AG04450 (cell line): Measurements from ENCODE around the gene APOC3. TPM values are rescaled to one million over a fixed set of nuclear protein-coding genes. Genes with fewer than 3 reads are reported as not detected.

Experiments used
- CTCF ChIA-PET: fragments of 300-600, 350-600 bp; formaldehyde crosslinking; extraction: SDS; loops from one replicate; lab custom pipeline; 2022; ENCODE audit warnings: antibody characterized with exemption, inconsistent platforms; lab: Charles Lee
- POLR2A ChIA-PET: fragments of 350-600 bp; formaldehyde crosslinking; extraction: SDS; loops from one replicate; lab custom pipeline; 2021; ENCODE audit warnings: antibody characterized with exemption, inconsistent platforms; lab: Yijun Ruan, JAX
- DNase-seq: peaks from one replicate; pipeline ENCODE4 v3.0.0-alpha.2; 2011; ENCODE audit warnings: low read depth, low spot score
- H3K27ac ChIP-seq: one replicate; pipeline ENCODE4 v1.5.1; 2012; ENCODE audit warnings: low read depth, low read length, control low read depth
- H3K27me3 ChIP-seq: one replicate; pipeline ENCODE4 v1.6.0; 2012; ENCODE audit warnings: low read length; ENCODE audit not compliant: control insufficient read depth, insufficient read depth
- H3K4me3 ChIP-seq: 2 replicates; pipeline ENCODE4 v1.5.1; 2011; ENCODE audit warnings: mild to moderate bottlenecking, low read depth, low read length, control low read depth
- H3K9me3 ChIP-seq: 2 replicates; pipeline ENCODE4 v1.5.1; 2012; ENCODE audit warnings: low read length; ENCODE audit not compliant: control insufficient read depth, insufficient read depth
- CTCF ChIP-seq: IDR thresholded peaks from 2 replicates; pipeline ENCODE4 v1.5.1; 2011; ENCODE audit warnings: low read depth, low read length, control low read depth, inconsistent platforms
- polyA plus RNA-seq: library from polyadenylated mRNA; depleted of rRNA; stranded (reverse); fragments of >200 nt; gene quantifications from 2 replicates; pipeline ENCODE4 v1.2.3, GENCODE V29; 2011

The APOC3 gene
- polyA plus RNA-seq, 1 experiment, result not detected

DNA sequence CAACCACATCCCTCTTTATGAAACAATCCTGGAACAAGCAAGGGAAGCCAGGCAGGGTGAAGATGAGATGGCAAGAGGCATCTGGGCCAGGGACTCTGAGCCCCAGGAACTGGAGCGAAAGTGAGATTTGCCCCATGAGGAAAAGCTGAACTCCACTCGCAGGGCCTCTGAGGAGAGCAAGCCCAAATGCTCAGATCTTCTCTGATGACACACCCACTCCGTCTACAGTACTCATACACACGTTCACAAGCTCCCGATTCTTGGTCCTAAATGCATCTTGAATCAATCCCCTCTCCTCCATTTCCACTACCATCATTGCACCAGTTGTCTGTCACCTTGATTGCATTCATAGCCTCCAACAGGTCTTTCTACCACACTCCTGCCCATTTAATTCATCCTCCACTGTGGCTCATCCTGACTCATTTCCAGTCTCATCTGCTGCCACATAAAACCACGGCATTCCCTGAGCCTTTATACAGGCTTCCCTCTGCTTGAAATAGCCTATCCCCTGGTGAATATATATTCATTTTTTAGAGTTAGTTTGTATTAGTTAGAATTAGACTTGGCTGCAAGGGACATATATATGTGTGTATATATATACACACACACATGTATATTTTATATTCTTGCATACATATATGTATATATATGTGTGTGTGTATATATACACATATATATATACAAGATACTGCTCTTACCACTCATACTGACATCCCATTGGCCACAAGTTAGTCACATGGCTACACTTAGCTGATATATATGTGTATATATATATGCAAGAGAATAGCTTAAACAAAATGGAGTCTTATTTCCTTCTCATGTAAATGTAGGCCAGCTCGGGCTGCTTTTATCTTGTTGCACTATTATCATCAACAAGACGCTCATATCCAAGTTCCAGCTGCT is 36.6 kb upstream of the APOC3 start:
- no peak for DNase-seq
- no peak for TF ChIP-seq CTCF
- Histone ChIP-seq H3K9me3 (no peaks in the 10 kb centered on the region), H3K27ac (no peak overlapping the region), H3K27me3 (no peaks in the 10 kb centered on the region), H3K4me3 (no peak overlapping the region)
- ChIA-PET POLR2A (interaction anchor here (0.5 kb wide), 1 partner anchor 18 kb away, joined by 3 read pairs; no protein-coding TSS in a partner anchor), CTCF (interaction anchor here (0.6 to 11.0 kb wide), 6 partner anchors 13 to 434 kb away, joined by 3 to 209 read pairs (median 16); partner anchors contain the start of gene APOA1)

DNA sequence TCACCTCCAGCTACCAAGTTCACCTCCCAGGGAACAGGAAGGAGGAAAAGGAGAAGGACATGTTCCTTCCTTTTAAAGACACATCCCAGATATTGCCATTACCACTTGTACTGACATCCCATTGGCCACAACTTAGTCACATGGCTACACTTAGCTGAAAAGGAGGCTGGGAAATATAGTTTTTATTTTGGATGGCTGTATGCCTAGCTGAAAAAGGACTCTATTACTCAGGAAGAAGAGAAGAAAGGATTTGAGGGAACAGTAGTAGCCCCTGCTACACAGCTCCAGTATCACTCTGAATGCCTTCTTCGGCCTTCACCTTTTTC is 36.0 kb upstream of the APOC3 start:
- Histone ChIP-seq H3K27me3 (no peaks in the 10 kb centered on the region), H3K9me3 (no peaks in the 10 kb centered on the region), H3K27ac (no peak overlapping the region), H3K4me3 (no peak overlapping the region)
- no peak for DNase-seq
- POLR2A ChIA-PET, result no interaction called here
- CTCF ChIA-PET, result interaction anchor here (0.6 to 11.0 kb wide), 5 partner anchors 42 to 433 kb away, joined by 3 to 209 read pairs (median 5); partner anchors contain the start of genes APOA1 and SIK3
- TF ChIP-seq CTCF, result no peak

DNA sequence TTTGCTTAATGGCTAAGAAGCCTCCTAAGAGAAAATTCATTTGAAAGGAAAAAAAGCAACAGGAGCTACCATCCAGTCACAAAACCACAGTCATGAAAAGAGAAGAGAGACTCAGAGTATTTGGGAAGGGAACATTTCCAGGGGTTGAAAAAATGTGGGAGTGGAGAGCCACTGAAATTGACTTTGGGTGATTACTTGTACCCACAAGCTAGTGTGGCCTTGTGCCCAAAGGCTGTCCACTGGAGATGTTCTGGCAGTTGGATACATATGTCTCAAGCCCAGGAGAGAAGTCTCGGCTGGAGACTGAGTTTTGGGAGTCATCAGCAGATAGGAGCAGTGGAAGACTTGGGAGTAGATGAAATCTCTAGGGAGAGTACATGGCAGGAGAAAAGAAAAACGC is 34.9 kb upstream of the APOC3 start:
- H3K27ac ChIP-seq, result no peak overlapping the region
- H3K27me3 ChIP-seq, result no peaks in the 10 kb centered on the region
- no peak overlapping the region for H3K4me3 ChIP-seq
- no peak for TF ChIP-seq CTCF
- POLR2A ChIA-PET, result no interaction called here
- CTCF ChIA-PET, result interaction anchor here (1.3 to 11.0 kb wide), 3 partner anchors 41 to 311 kb away, joined by 5 to 209 read pairs (median 138); partner anchors contain the start of genes APOA1 and SIK3
- H3K9me3 ChIP-seq, result no peaks in the 10 kb centered on the region
- no peak for DNase-seq

DNA sequence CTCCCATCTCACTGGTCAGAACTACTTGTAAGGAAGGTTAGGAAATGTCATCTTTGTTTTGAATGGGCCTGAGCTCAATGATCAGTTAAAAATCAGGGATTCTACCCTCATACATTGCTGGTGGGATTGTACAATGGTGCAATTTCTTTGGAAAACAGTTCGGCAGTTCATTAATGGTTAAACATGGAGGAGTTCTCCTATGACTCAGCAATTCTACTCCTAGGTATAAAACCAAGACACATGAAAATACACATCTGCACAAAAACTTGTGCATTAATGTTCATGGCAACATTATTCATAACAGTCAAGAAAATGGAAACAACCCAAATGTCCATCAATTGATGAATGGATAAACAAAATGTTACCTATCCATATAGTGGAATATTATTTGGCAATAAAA is 33.2 kb upstream of the APOC3 start:
- Histone ChIP-seq H3K9me3 (no peaks in the 10 kb centered on the region), H3K27ac (no peak overlapping the region), H3K27me3 (peaks cover 5% of the 10 kb centered on the region), H3K4me3 (no peak overlapping the region)
- no peak for DNase-seq
- CTCF ChIA-PET, result interaction anchor here (8.7 to 11.0 kb wide), 2 partner anchors 39 to 310 kb away, joined by 138 to 209 read pairs; partner anchors contain the start of gene APOA1
- TF ChIP-seq CTCF, result no peak
- POLR2A ChIA-PET, result no interaction called here

GRCh38 chr11:116797816-116798215 is 31.9 kb upstream of the APOC3 start:
- Histone ChIP-seq H3K9me3 (no peaks in the 10 kb centered on the region), H3K27me3 (peaks cover 6% of the 10 kb centered on the region), H3K27ac (no peak overlapping the region), H3K4me3 (no peak overlapping the region)
- no peak for DNase-seq
- TF ChIP-seq CTCF, result no peak
- ChIA-PET CTCF (no interaction called here), POLR2A (no interaction called here)
